Measurements from ENCODE around the gene ZNF217.
"Not testable (repeated sequence)": the region's sequence is repeated elsewhere in the genome, so short reads cannot be mapped to it uniquely, and the experiment has no call there.

Gene ZNF217

GRCh38 chr20:53574259-53574789 lies 19.3 kb downstream of the ZNF217 start:
- 95 to 99% methylated on average over 10 to 11 of the region's 14 CpGs for WGBS, 2 experiments (ENCODE audit: insufficient coverage in 2 of 2)
- H3K36me3 ChIP-seq (ENCODE audit: control insufficient read depth, insufficient read depth, low read length): peaks cover 97% of the 10 kb centered on the region

GRCh38 chr20:53571555-53572286 lies 21.9 kb downstream of the ZNF217 start:
- Histone ChIP-seq H3K4me1 (ENCODE audit: control insufficient read depth, insufficient read depth, low read length, poor library complexity, severe bottlenecking) (no peaks in the 10 kb centered on the region), H3K4me3 (ENCODE audit: extremely low read depth, insufficient read depth, low read length, poor library complexity, severe bottlenecking) (no peak overlapping the region), H3K27ac (ENCODE audit: low read depth, low read length, severe bottlenecking) (no peak overlapping the region), H3K9me3 (ENCODE audit: control insufficient read depth, low read length) (no peaks in the 10 kb centered on the region), H3K36me3 (ENCODE audit: control insufficient read depth, insufficient read depth, low read length) (peaks cover 95% of the 10 kb centered on the region)
- WGBS, 2 experiments (ENCODE audit: insufficient coverage in 2 of 2): 95 to 96% methylated on average over 5 to 6 of the region's 10 CpGs

More at GRCh38 chr20:53574259-53574789, 19.3 kb downstream of the ZNF217 start:
- Histone ChIP-seq H3K4me3 (ENCODE audit: extremely low read depth, insufficient read depth, low read length, poor library complexity, severe bottlenecking) (no peak overlapping the region), H3K27ac (ENCODE audit: low read depth, low read length, severe bottlenecking) (no peak overlapping the region), H3K4me1 (ENCODE audit: control insufficient read depth, insufficient read depth, low read length, poor library complexity, severe bottlenecking) (peaks cover 5% of the 10 kb centered on the region), H3K9me3 (ENCODE audit: control insufficient read depth, low read length) (no peaks in the 10 kb centered on the region)

DNA sequence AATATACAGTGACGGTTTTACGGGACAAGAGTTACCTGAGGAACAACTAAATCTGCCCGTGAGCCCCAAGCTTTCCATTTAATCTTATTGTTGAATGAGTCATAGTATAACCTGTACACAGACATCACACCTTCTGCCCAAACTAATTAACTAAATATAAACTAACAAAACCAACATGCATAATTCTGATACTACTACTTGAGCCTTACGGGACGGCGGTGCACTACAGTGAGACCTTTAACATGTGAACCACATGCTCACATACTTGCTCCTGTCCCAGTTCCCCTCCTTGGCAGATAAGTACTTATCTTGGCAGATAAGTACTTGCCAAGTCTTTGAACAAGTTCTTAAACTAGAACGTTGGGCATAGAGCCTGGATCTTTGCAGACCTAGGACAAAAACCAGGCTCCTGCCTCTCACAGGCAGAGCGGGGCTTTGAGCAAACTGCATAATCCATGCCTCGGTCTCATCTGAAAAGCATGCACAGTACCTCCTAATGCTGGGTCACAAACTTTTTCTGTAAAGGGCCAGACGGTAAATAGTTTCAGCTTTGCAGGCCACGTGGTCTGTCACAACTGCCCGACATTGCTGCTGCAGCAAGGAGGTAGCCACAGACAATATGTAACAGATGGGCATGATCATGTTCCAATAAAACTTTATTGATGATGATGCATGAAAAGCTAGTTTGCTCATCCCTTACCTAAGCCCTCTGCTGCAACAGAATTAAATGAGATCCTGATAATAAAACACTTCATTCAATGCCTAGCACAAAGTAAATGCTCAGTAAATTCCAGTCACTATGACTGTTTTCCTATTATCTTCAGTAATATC lies 23.0 kb downstream of the ZNF217 start:
- no peak overlapping the region for H3K4me3 ChIP-seq (ENCODE audit: extremely low read depth, insufficient read depth, low read length, poor library complexity, severe bottlenecking)
- 94 to 98% methylated on average over 9 to 12 of the region's 12 CpGs for WGBS, 2 experiments (ENCODE audit: insufficient coverage in 2 of 2)
- no peaks in the 10 kb centered on the region for H3K4me1 ChIP-seq (ENCODE audit: control insufficient read depth, insufficient read depth, low read length, poor library complexity, severe bottlenecking)
- no peaks in the 10 kb centered on the region for H3K9me3 ChIP-seq (ENCODE audit: control insufficient read depth, low read length)
- peaks cover 95% of the 10 kb centered on the region for H3K36me3 ChIP-seq (ENCODE audit: control insufficient read depth, insufficient read depth, low read length)
- H3K27ac ChIP-seq (ENCODE audit: low read depth, low read length, severe bottlenecking): no peak overlapping the region

DNA sequence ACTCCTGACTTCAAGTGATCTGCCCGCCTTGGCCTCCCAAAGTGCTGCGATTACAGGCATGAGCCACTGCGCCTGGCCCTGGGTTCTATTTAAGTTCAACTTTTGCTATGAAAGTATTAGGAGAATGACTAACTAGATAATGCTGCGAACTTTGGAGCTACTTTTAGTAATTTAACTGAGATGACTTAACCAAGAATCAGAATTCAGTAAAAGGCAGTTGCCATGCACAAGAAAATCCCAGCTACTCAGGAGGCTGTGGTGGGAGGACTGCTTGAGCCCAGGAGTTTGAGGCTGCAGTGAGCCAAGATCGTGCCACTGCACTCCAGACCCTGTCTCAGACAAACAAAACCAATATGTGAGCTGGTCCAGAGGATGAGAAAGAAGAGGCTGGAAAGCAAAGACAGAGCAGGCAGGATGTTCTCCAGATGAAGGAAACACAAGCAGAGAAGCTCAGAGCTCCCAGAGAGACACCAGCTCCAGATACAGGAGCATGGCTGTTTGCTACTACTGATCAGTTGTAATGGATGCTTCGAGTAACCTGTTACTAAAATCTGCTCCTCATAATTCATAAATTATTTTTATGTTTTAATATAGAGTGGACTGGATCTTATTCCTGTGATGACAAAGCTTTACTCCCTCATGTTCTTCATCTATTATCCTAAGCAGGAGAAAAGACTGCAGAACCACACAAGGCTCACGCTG lies 23.9 kb downstream of the ZNF217 start:
- no peak overlapping the region for H3K27ac ChIP-seq (ENCODE audit: low read depth, low read length, severe bottlenecking)
- 90 to 97% methylated on average over 5 to 6 of the region's 7 CpGs for WGBS, 2 experiments (ENCODE audit: insufficient coverage in 2 of 2)
- H3K36me3 ChIP-seq (ENCODE audit: control insufficient read depth, insufficient read depth, low read length): peaks cover 95% of the 10 kb centered on the region
- no peaks in the 10 kb centered on the region for H3K4me1 ChIP-seq (ENCODE audit: control insufficient read depth, insufficient read depth, low read length, poor library complexity, severe bottlenecking)
- H3K4me3 ChIP-seq (ENCODE audit: extremely low read depth, insufficient read depth, low read length, poor library complexity, severe bottlenecking): no peak overlapping the region
- H3K9me3 ChIP-seq (ENCODE audit: control insufficient read depth, low read length): no peaks in the 10 kb centered on the region

DNA sequence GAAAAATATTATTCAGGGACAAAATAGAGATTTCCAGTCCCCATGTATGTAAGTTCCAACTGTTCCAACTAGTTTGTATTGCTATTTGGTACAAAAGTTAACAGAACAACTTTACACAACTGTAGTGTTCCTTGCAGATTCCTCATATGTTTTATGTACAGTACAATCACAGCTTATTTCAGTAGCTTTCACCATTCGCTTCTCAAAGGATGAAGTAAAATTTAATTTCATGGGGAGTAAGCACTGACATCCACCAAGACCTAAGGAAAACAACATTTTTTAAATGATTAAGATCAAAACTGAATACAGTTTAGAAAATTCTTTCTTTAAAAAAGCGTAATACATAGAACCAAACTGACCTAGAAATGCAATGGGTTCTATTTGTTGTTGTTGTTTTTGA lies 24.6 kb downstream of the ZNF217 start:
- Histone ChIP-seq H3K4me3 (ENCODE audit: extremely low read depth, insufficient read depth, low read length, poor library complexity, severe bottlenecking) (no peak overlapping the region), H3K27ac (ENCODE audit: low read depth, low read length, severe bottlenecking) (no peak overlapping the region), H3K4me1 (ENCODE audit: control insufficient read depth, insufficient read depth, low read length, poor library complexity, severe bottlenecking) (no peaks in the 10 kb centered on the region), H3K9me3 (ENCODE audit: control insufficient read depth, low read length) (no peaks in the 10 kb centered on the region), H3K36me3 (ENCODE audit: control insufficient read depth, insufficient read depth, low read length) (peaks cover 94% of the 10 kb centered on the region)
- 100% methylated on average over 1 of the region's 2 CpGs; no CpG with 5 or more reads in 1 of the 2 experiments for WGBS, 2 experiments (ENCODE audit: insufficient coverage in 2 of 2)

GRCh38 chr20:53568351-53568750 lies 25.3 kb downstream of the ZNF217 start:
- Histone ChIP-seq H3K4me1 (ENCODE audit: control insufficient read depth, insufficient read depth, low read length, poor library complexity, severe bottlenecking) (no peaks in the 10 kb centered on the region), H3K36me3 (ENCODE audit: control insufficient read depth, insufficient read depth, low read length) (peaks cover 91% of the 10 kb centered on the region), H3K4me3 (ENCODE audit: extremely low read depth, insufficient read depth, low read length, poor library complexity, severe bottlenecking) (no peak overlapping the region), H3K27ac (ENCODE audit: low read depth, low read length, severe bottlenecking) (no peak overlapping the region), H3K9me3 (ENCODE audit: control insufficient read depth, low read length) (no peaks in the 10 kb centered on the region)
- WGBS, 2 experiments (ENCODE audit: insufficient coverage in 2 of 2): 98 to 100% methylated on average over 4 to 6 of the region's 8 CpGs

- H3K9me3 ChIP-seq (ENCODE audit: control insufficient read depth, low read length): no peaks in the 10 kb centered on the region
- H3K4me1 ChIP-seq (ENCODE audit: control insufficient read depth, insufficient read depth, low read length, poor library complexity, severe bottlenecking): no peaks in the 10 kb centered on the region
- H3K36me3 ChIP-seq (ENCODE audit: control insufficient read depth, insufficient read depth, low read length): peaks cover 82% of the 10 kb centered on the region
- no peak overlapping the region for H3K27ac ChIP-seq (ENCODE audit: low read depth, low read length, severe bottlenecking)
- no peak overlapping the region for H3K4me3 ChIP-seq (ENCODE audit: extremely low read depth, insufficient read depth, low read length, poor library complexity, severe bottlenecking)
- WGBS, 2 experiments (ENCODE audit: insufficient coverage in 2 of 2): 67% methylated on average over 1 of the region's 3 CpGs; no CpG with 5 or more reads in 1 of the 2 experiments
These were observed 26.2 kb downstream of the ZNF217 start for GRCh38 chr20:53567379-53567917.

DNA sequence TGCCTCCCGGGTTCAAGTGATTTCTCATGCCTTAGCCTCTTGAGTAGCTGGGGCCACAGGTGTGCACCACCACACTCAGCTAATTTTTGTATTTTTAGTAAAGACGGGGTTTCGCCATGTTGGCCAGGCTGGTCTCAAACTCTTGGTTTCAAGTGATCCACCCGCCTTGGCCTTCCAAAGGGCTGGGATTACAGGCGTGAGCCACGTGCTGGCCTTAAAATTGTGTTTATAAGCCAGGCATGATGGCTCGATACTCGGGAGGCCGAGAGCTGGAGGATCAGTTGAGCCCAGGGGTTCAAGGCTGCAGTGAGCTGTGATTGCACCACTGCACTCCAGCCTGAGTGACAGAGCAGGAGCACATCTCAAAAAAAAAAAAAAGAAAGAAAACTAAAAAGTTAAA lies 27.0 kb downstream of the ZNF217 start:
- not testable (repeated sequence) for H3K9me3 ChIP-seq (ENCODE audit: control insufficient read depth, low read length); H3K4me1 ChIP-seq (ENCODE audit: control insufficient read depth, insufficient read depth, low read length, poor library complexity, severe bottlenecking); H3K27ac ChIP-seq (ENCODE audit: low read depth, low read length, severe bottlenecking); H3K4me3 ChIP-seq (ENCODE audit: extremely low read depth, insufficient read depth, low read length, poor library complexity, severe bottlenecking)
- peaks cover 77% of the 10 kb centered on the region for H3K36me3 ChIP-seq (ENCODE audit: control insufficient read depth, insufficient read depth, low read length)
- WGBS, 2 experiments (ENCODE audit: insufficient coverage in 2 of 2): 92 to 95% methylated on average over 6 to 9 of the region's 9 CpGs

GRCh38 chr20:53565254-53565653 lies 28.4 kb downstream of the ZNF217 start:
- 94 to 100% methylated on average over 6 to 10 of the region's 11 CpGs for WGBS, 2 experiments (ENCODE audit: insufficient coverage in 2 of 2)
- Histone ChIP-seq H3K9me3 (ENCODE audit: control insufficient read depth, low read length) (no peaks in the 10 kb centered on the region), H3K27ac (ENCODE audit: low read depth, low read length, severe bottlenecking) (no peak overlapping the region), H3K4me1 (ENCODE audit: control insufficient read depth, insufficient read depth, low read length, poor library complexity, severe bottlenecking) (no peaks in the 10 kb centered on the region), H3K4me3 (ENCODE audit: extremely low read depth, insufficient read depth, low read length, poor library complexity, severe bottlenecking) (no peak overlapping the region), H3K36me3 (ENCODE audit: control insufficient read depth, insufficient read depth, low read length) (peaks cover 68% of the 10 kb centered on the region)

- H3K9me3 ChIP-seq (ENCODE audit: control insufficient read depth, low read length); H3K4me1 ChIP-seq (ENCODE audit: control insufficient read depth, insufficient read depth, low read length, poor library complexity, severe bottlenecking); H3K27ac ChIP-seq (ENCODE audit: low read depth, low read length, severe bottlenecking); H3K4me3 ChIP-seq (ENCODE audit: extremely low read depth, insufficient read depth, low read length, poor library complexity, severe bottlenecking): not testable (repeated sequence)
- H3K36me3 ChIP-seq (ENCODE audit: control insufficient read depth, insufficient read depth, low read length): peaks cover 44% of the 10 kb centered on the region
- 89 to 97% methylated on average over 4 to 6 of the region's 9 CpGs for WGBS, 2 experiments (ENCODE audit: insufficient coverage in 2 of 2)
These were observed 31.4 kb downstream of the ZNF217 start for GRCh38 chr20:53562104-53562764.

All from mesodermal cell (in vitro differentiated cells).